ENCODE measurements around the gene VMP1. TPM values are rescaled to one million over a fixed set of nuclear protein-coding genes. Genes with fewer than 3 reads are reported as not detected.

Gene VMP1
- total and polyA plus RNA-seq, 2 of the 13 experiments (the other 11 are each of a cell fraction or from before 2014, with no cell fraction given): 186 to 271 TPM

GRCh38 chr17:59846394-59847165 lies 139.1 kb downstream of the VMP1 start (continued):
- TF ChIP-seq ZNF790 (CRISPR knock-in tag; IDR thresholded peaks at IDR 0.05; ENCODE audit: borderline replicate concordance): no peak
- peak; percentile 66; the same call in 1 of the 2 replicates for TF ChIP-seq CEBPB (IDR thresholded peaks at IDR 0.05; ENCODE audit: borderline replicate concordance, low read depth, low read length)
- peak; percentile 29; the same call in 1 of the 2 replicates for TF ChIP-seq MEIS2 (CRISPR knock-in tag; IDR thresholded peaks at IDR 0.05)
- TF ChIP-seq, protein P1, sequence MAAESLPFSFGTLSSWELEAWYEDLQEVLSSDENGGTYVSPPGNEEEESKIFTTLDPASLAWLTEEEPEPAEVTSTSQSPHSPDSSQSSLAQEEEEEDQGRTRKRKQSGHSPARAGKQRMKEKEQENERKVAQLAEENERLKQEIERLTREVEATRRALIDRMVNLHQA (CRISPR knock-in tag; IDR thresholded peaks at IDR 0.05): no peak
- TF ChIP-seq ZNF503 (CRISPR knock-in tag; IDR thresholded peaks at IDR 0.05): peak; percentile 92
- TF ChIP-seq TBX3 (IDR thresholded peaks at IDR 0.05; ENCODE audit: borderline replicate concordance): peak; percentile 63; the same call in 1 of the 2 replicates
- TF ChIP-seq HDAC6 (IDR thresholded peaks at IDR 0.05; ENCODE audit: low read depth, low read length): no peak; the same call in 1 of the 2 replicates
- TF ChIP-seq JUN (CRISPR knock-in tag; IDR thresholded peaks at IDR 0.05): peak; percentile 87
- no peak for TF ChIP-seq SRSF9 (IDR thresholded peaks at IDR 0.05; ENCODE audit: borderline replicate concordance, insufficient read depth, low read depth, low read length, poor library complexity, severe bottlenecking)
- TF ChIP-seq MTERF4 (CRISPR knock-in tag; IDR thresholded peaks at IDR 0.05): 0 out of 2 replicates have a peak, but pooled peaks have one; percentile 33
- no peak for TF ChIP-seq ATM (IDR thresholded peaks at IDR 0.05; ENCODE audit: borderline replicate concordance)
- TF ChIP-seq, protein P2, sequence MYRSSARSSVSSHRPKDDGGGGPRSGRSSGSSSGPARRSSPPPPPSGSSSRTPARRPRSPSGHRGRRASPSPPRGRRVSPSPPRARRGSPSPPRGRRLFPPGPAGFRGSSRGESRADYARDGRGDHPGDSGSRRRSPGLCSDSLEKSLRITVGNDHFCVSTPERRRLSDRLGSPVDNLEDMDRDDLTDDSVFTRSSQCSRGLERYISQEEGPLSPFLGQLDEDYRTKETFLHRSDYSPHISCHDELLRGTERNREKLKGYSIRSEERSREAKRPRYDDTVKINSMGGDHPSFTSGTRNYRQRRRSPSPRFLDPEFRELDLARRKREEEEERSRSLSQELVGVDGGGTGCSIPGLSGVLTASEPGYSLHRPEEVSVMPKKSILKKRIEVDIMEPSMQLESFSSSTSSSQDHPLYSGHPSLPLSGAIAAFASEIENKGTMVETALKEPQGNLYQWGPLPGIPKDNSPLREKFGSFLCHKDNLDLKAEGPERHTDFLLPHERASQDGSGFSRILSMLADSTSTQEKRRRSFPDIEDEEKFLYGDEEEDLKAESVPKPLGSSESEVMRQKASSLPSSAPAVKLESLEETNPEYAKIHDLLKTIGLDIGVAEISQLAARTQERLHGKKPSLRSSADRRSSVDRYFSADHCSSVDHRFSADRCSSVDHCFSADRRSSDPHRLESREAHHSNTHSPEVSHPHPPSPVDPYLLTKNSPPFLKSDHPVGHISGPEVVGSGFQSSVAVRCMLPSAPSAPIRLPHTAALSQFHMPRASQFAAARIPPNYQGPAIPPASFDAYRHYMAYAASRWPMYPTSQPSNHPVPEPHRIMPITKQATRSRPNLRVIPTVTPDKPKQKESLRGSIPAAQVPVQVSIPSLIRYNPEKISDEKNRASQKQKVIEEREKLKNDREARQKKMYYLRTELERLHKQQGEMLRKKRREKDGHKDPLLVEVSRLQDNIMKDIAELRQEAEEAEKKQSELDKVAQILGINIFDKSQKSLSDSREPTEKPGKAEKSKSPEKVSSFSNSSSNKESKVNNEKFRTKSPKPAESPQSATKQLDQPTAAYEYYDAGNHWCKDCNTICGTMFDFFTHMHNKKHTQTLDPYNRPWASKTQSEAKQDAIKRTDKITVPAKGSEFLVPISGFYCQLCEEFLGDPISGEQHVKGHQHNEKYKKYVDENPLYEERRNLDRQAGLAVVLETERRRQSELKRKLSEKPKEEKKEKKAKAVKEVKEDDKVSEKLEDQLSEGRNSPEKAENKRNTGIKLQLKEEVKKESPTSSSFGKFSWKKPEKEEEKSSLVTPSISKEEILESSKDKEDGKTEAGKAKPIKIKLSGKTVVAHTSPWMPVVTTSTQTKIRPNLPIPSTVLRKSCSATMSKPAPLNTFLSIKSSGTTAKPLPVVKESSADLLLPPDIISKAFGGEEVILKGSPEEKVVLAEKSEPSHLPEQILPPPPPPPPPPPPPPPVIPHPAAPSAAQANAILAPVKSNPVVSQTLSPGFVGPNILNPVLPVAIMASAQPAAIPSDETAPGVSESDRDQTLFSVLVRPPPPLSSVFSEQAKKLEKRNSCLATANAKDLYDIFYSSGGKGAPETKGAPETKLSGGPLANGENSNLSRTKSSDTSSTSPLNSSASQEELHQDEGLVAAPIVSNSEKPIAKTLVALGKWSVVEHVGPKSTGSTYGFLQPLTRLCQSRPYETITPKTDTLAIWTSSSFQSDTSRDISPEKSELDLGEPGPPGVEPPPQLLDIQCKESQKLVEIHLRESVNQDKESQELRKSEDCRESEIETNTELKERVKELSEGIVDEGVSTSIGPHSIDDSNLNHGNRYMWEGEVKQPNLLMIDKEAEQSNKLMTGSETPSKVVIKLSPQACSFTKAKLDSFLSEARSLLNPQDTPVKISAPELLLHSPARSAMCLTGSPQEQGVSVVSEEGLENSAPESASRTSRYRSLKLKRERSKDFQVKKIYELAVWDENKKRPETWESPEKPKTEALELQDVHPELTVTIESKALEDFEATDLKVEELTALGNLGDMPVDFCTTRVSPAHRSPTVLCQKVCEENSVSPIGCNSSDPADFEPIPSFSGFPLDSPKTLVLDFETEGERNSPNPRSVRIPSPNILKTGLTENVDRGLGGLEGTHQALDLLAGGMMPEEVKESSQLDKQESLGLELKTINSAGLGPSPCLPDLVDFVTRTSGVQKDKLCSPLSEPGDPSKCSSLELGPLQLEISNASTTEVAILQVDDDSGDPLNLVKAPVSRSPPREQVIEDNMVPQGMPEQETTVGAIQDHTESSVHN (CRISPR knock-in tag; IDR thresholded peaks at IDR 0.05): no peak
- TF ChIP-seq SCMH1 (CRISPR knock-in tag; IDR thresholded peaks at IDR 0.05; ENCODE audit: borderline replicate concordance): no peak
- no peak for TF ChIP-seq ZNF296 (CRISPR knock-in tag; conservative IDR thresholded peaks at IDR 0.05)
- TF ChIP-seq TRIM22 (IDR thresholded peaks at IDR 0.05): no peak
